Subcutaneous abdominal adipose tissue (tissue), 5 donors: Measurements from ENCODE around the gene LAIR1.
A peak's percentile ranks its signal among the peaks of the same experiment; 100 is the strongest.
"Not testable (repeated sequence)": the region's sequence is repeated elsewhere in the genome, so short reads cannot be mapped to it uniquely, and the experiment has no call there.

Experiments
- H3K27ac ChIP-seq: one replicate; pipeline ENCODE4 v1.7.0; 2013; ENCODE audit warnings: low read depth, mild to moderate bottlenecking, inconsistent platforms, low read length, moderate library complexity
- H3K27me3 ChIP-seq, 5 donors: one replicate each; pipeline ENCODE4 v1.7.0; 2013; ENCODE audit warnings: low read length in 5 of 5, inconsistent platforms in 1 of 5; ENCODE audit not compliant: control insufficient read depth in 5 of 5, insufficient read depth in 4 of 5
- H3K36me3 ChIP-seq, 5 donors: one replicate each; pipeline ENCODE4 v1.7.0; 2013; ENCODE audit warnings: low read length in 5 of 5; ENCODE audit not compliant: control insufficient read depth in 5 of 5, insufficient read depth in 5 of 5
- H3K4me1 ChIP-seq, 5 donors: one replicate each; pipeline ENCODE4 v1.7.0; 2013; ENCODE audit warnings: low read length in 5 of 5, mild to moderate bottlenecking in 3 of 5, moderate library complexity in 1 of 5; ENCODE audit not compliant: control insufficient read depth in 5 of 5, insufficient read depth in 5 of 5
- H3K4me3 ChIP-seq, 5 donors: one replicate each; pipeline ENCODE4 v1.7.0; 2013; ENCODE audit warnings: low read length in 5 of 5, low read depth in 1 of 5
- H3K9ac ChIP-seq, 5 donors: one replicate each; pipeline ENCODE4 v1.7.0; 2013; ENCODE audit warnings: low read length in 5 of 5, mild to moderate bottlenecking in 4 of 5, moderate library complexity in 3 of 5
- H3K9me3 ChIP-seq, 5 donors: one replicate each; pipeline ENCODE4 v1.7.0; 2013; ENCODE audit warnings: low read length in 5 of 5; ENCODE audit not compliant: control insufficient read depth in 5 of 5
- donor health status: healthy.
- donor health status: healthy.
- donor health status: healthy.
- donor health status: healthy.
- donor health status: healthy.

LAIR1 gene

GRCh38 chr19:54395685-54396084, 31.0 kb upstream of the LAIR1 start:
- Histone ChIP-seq H3K9me3 (peaks cover 0 to 3% (median 0%) of the 10 kb centered on the region in 5 donors), H3K27me3 (no peaks in the 10 kb centered on the region), H3K9ac (no peak overlapping the region), H3K4me3 (no peak overlapping the region), H3K27ac (no peak overlapping the region), H3K36me3 (no peaks in the 10 kb centered on the region), H3K4me1 (peaks cover 0 to 30% (median 26%) of the 10 kb centered on the region in 5 donors)

GRCh38 chr19:54393381-54393780, 28.6 kb upstream of the LAIR1 start:
- Histone ChIP-seq H3K4me1 (peaks cover 0 to 40% (median 30%) of the 10 kb centered on the region in 5 donors), H3K27me3 (no peaks in the 10 kb centered on the region), H3K9me3 (peaks cover 0 to 3% (median 0%) of the 10 kb centered on the region in 5 donors), H3K36me3 (no peaks in the 10 kb centered on the region), H3K4me3 (peak overlapping the region in 1 of 5 donors; percentile 59), H3K9ac (no peak overlapping the region), H3K27ac (peak overlapping the region; percentile 69)

- Histone ChIP-seq H3K27ac (no peak overlapping the region), H3K9ac (no peak overlapping the region), H3K27me3 (no peaks in the 10 kb centered on the region), H3K9me3 (peaks cover 0 to 3% (median 0%) of the 10 kb centered on the region in 5 donors), H3K4me1 (peaks cover 0 to 51% (median 38%) of the 10 kb centered on the region in 5 donors), H3K36me3 (no peaks in the 10 kb centered on the region), H3K4me3 (no peak overlapping the region)
Measured at GRCh38 chr19:54392105-54392504, 27.4 kb upstream of the LAIR1 start.

- Histone ChIP-seq H3K4me3 (no peak overlapping the region), H3K27ac (no peak overlapping the region), H3K36me3 (no peaks in the 10 kb centered on the region), H3K4me1 (peaks cover 0 to 51% (median 38%) of the 10 kb centered on the region in 5 donors), H3K9ac (peak overlapping the region in 1 of 5 donors; percentile 19), H3K9me3 (peaks cover 0 to 3% (median 0%) of the 10 kb centered on the region in 5 donors), H3K27me3 (no peaks in the 10 kb centered on the region)
Measured at GRCh38 chr19:54391589-54392061, 26.9 kb upstream of the LAIR1 start.

- peaks cover 0 to 3% (median 0%) of the 10 kb centered on the region in 5 donors for H3K9me3 ChIP-seq
- peak overlapping the region in 1 of 5 donors; percentile 19 for H3K9ac ChIP-seq
Measured at GRCh38 chr19:54390942-54391577, 26.3 kb upstream of the LAIR1 start.

GRCh38 chr19:54389553-54389952, 24.8 kb upstream of the LAIR1 start:
- peaks cover 0 to 51% (median 38%) of the 10 kb centered on the region in 5 donors for H3K4me1 ChIP-seq
- H3K27ac ChIP-seq: no peak overlapping the region
- H3K36me3 ChIP-seq: no peaks in the 10 kb centered on the region
- H3K4me3 ChIP-seq: no peak overlapping the region
- H3K9me3 ChIP-seq: peaks cover 0 to 3% (median 0%) of the 10 kb centered on the region in 5 donors
- H3K9ac ChIP-seq: no peak overlapping the region
- no peaks in the 10 kb centered on the region for H3K27me3 ChIP-seq

More at GRCh38 chr19:54390942-54391577, 26.3 kb upstream of the LAIR1 start:
- Histone ChIP-seq H3K4me1 (peaks cover 0 to 51% (median 38%) of the 10 kb centered on the region in 5 donors), H3K27me3 (no peaks in the 10 kb centered on the region), H3K27ac (no peak overlapping the region), H3K36me3 (no peaks in the 10 kb centered on the region), H3K4me3 (peak overlapping the region in 1 of 5 donors; percentile 23)

GRCh38 chr19:54388802-54389139, 24.0 kb upstream of the LAIR1 start:
- peak overlapping the region; percentile 51 to 79 (median 66) for H3K4me3 ChIP-seq
- no peaks in the 10 kb centered on the region for H3K36me3 ChIP-seq
- H3K9me3 ChIP-seq: no peaks in the 10 kb centered on the region
- peak overlapping the region in 2 of 5 donors; percentile 18 to 62 for H3K9ac ChIP-seq
- H3K27me3 ChIP-seq: no peaks in the 10 kb centered on the region
- no peak overlapping the region for H3K27ac ChIP-seq
- peaks cover 0 to 51% (median 38%) of the 10 kb centered on the region in 5 donors for H3K4me1 ChIP-seq

- Histone ChIP-seq H3K27ac (no peak overlapping the region), H3K27me3 (no peaks in the 10 kb centered on the region), H3K36me3 (no peaks in the 10 kb centered on the region), H3K9me3 (no peaks in the 10 kb centered on the region), H3K4me1 (peaks cover 0 to 49% (median 37%) of the 10 kb centered on the region in 5 donors), H3K4me3 (peak overlapping the region; percentile 51 to 79 (median 66)), H3K9ac (peak overlapping the region in 3 of 5 donors; percentile 18 to 62 (median 20))
Measured at GRCh38 chr19:54387991-54388801, 23.5 kb upstream of the LAIR1 start.

- H3K9ac ChIP-seq: no peak overlapping the region
- no peak overlapping the region for H3K4me3 ChIP-seq
- no peaks in the 10 kb centered on the region for H3K27me3 ChIP-seq
- no peak overlapping the region for H3K27ac ChIP-seq
- peaks cover 0 to 3% (median 0%) of the 10 kb centered on the region in 5 donors for H3K9me3 ChIP-seq
- no peaks in the 10 kb centered on the region for H3K36me3 ChIP-seq
- H3K4me1 ChIP-seq: peaks cover 1 to 16% (median 12%) of the 10 kb centered on the region in 5 donors
Measured at GRCh38 chr19:54383330-54383729, 18.6 kb upstream of the LAIR1 start.

- H3K27me3 ChIP-seq, H3K27ac ChIP-seq, H3K4me1 ChIP-seq, H3K4me3 ChIP-seq, H3K36me3 ChIP-seq, H3K9me3 ChIP-seq, H3K9ac ChIP-seq: not testable (repeated sequence)
Measured at GRCh38 chr19:54382041-54382440, 17.3 kb upstream of the LAIR1 start.
